HG03175 (cell line): ENCODE measurements around the gene IRAK1.

Experiments
- ATAC-seq: cut with Tn5 transposase; IDR thresholded peaks from one replicate; pipeline ENCODE4 v1.9.1; 2021; ENCODE audit warnings: mild to moderate bottlenecking, moderate library complexity; ENCODE audit not compliant: unreplicated experiment

The IRAK1 gene

GRCh38 chrX:154043003-154043763 is 23.5 kb upstream of the IRAK1 start:
- no peak for ATAC-seq

- no peak for ATAC-seq
These were observed 21.2 kb upstream of the IRAK1 start for GRCh38 chrX:154040863-154041262.

DNA sequence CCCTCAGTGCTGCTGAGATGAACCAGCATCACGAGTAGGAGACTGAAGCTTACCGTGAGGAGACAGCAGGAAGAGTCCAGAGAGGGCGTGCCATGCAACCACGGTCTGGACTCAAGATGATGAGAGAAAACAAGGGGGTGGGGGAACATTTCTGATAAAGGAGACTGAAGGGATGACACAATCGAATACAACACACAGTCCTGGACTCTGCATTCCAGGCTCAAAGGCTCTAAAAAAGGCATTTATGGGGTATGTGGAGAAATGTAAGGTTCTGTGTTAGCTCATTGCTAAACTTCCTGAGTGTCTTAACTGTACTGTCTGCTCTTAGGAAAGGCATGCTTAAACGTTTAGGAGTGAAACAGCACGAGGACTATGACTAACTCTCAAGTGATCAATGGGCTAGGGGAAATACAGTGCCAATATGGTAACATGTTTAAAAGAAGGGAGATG is 20.6 kb upstream of the IRAK1 start:
- ATAC-seq = no peak

- ATAC-seq = no peak
These were observed 19.9 kb upstream of the IRAK1 start for GRCh38 chrX:154039577-154039976.

DNA sequence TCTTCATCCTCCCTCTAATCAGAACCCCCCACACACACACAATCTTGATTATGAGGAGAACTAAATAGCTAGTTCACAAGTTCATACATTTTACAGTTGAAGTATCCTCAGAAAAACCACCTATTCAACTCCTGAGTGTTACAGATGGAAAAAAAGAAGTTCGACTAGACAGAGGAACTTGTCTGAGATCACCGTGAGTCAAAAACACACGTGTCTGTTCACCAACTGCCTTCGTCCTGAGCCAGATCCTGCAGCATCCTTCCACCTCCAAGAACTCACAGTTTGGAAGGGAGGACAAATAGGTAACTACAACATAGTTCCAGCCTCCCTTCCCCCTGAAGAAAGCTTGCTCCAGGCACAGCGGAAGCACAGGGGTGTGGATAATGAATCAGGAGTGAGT is 19.0 kb upstream of the IRAK1 start:
- ATAC-seq = no peak

GRCh38 chrX:154037754-154038153 is 18.1 kb upstream of the IRAK1 start:
- no peak for ATAC-seq

- no peak for ATAC-seq
These were observed 16.8 kb upstream of the IRAK1 start for GRCh38 chrX:154036513-154036912.

GRCh38 chrX:154033848-154034247 is 14.1 kb upstream of the IRAK1 start:
- no peak for ATAC-seq

DNA sequence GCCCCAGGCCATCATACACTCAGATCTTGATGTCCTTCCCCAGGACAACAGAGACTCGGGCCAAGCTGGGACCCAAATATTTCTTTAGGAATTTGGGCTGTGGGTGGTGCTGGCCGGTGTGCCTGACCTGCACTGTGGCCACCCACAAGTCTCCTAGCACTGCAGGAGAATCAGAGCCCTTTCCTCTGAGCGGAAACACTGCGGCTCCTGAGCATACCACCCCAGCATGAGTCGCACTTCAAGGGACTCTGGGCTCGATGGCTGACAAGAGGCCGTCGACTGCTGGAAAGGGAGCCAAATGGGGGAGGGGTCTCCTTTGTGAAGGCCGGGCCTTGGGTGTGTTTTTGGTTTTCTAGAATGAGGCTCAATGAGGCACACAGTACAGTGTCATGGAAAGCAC is 13.0 kb upstream of the IRAK1 start:
- ATAC-seq = no peak

GRCh38 chrX:154032160-154032559 is 12.5 kb upstream of the IRAK1 start:
- ATAC-seq = no peak

- no peak for ATAC-seq
These were observed 11.1 kb upstream of the IRAK1 start for GRCh38 chrX:154030715-154031305.

- ATAC-seq = no peak
These were observed 10.6 kb upstream of the IRAK1 start for GRCh38 chrX:154030266-154030665.

DNA sequence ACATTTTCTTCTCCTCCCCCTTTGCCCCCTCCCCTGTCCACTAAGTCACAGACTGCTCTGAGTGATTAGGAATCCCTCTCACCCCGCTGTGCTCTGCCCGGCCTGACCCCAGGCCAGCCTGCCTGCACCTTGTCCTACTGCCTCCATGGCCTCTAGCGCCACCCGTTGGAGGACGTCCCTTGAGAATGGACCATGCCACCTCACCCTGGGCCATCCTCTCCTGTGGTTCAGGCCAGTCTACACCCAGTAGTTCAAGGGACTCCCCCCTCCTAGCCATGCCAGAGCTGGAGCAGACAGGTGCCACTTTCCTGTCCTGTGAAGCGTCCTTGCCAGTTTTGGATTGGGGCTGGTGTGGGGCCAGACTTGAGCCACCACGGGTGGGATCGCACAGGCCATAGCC is 9.7 kb upstream of the IRAK1 start:
- no peak for ATAC-seq

- ATAC-seq = no peak
These were observed 8.9 kb upstream of the IRAK1 start for GRCh38 chrX:154028502-154029184.

DNA sequence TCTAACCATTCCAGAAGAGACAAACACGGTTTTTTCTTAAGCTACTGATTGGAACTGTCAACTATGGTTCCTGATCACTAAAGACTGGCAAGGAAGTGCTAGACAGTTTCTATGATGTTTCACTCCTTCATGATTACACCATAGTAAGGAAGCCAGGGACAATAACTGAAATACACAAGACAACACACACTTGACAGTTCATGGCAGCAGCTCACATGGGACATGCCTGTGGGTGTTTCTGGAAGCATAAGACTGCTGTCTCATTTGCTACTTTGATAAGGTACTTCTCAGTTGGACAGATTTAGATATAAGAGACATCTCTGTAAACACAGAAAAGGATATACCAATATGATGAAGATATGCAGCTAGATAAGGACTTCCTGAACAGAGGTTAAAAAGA is 8.3 kb upstream of the IRAK1 start:
- no peak for ATAC-seq

DNA sequence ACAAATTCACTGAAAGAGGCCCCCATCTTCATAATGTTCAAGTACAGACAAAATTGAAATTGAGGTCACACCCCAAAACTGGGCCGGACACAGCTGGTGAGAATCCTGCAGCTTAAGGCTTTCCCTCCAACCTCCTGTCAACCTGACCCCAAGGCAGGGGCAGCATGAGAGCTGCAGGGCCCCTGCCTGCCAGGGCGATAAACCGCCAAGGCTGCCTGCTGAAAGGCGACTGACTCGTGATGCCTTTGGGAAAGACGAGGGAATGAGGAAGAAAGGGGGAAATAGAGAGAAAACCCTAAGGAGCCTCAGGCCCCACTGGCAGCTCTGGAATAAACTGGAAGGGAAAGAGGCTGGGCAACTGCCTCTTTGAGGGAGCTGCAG is 7.3 kb upstream of the IRAK1 start:
- no peak for ATAC-seq

DNA sequence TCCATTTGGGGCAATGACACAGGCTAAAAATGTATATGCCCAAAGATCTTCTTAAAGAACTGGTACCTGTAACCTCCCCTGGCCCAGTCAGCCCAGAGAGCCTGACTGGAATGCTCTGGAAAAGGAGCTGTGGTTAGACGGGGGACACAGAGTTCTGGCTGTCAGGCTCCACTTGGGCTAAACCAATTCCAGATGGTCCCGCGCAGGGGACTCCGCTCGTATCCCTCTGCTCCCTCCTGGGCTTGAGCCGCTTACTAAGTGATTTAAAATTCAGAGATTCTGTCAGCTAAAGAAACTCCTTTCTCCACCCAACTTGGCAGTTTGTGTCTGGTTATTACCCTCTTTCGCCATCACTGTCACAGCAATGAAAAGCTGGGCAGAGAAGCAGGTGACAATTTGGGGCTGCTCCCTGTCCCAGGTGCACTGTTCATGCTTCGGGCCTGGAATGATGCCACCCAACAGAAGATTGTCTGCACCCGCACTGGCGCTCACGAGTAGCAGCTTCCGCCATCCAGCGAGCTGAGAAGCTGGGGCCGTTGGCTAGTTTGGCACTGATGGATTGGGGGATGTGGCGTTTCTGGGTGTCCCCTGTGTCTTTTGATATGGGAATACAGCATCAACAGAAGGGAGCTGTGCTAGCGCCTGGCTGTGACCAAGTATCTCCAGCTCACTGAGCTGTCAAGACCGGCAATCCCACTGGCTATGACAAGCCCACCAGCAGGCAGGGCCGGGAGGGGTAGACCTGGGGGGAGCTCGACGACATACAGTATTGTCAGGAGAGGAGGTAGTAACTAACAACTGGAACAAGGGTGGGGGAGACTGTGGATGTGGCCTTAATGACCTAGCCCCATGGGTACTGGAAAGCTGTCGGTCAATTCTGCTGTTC is 6.7 kb upstream of the IRAK1 start:
- no peak for ATAC-seq

GRCh38 chrX:154025230-154025629 is 5.5 kb upstream of the IRAK1 start:
- ATAC-seq = no peak

GRCh38 chrX:154024271-154024670 is 4.6 kb upstream of the IRAK1 start:
- ATAC-seq = no peak

DNA sequence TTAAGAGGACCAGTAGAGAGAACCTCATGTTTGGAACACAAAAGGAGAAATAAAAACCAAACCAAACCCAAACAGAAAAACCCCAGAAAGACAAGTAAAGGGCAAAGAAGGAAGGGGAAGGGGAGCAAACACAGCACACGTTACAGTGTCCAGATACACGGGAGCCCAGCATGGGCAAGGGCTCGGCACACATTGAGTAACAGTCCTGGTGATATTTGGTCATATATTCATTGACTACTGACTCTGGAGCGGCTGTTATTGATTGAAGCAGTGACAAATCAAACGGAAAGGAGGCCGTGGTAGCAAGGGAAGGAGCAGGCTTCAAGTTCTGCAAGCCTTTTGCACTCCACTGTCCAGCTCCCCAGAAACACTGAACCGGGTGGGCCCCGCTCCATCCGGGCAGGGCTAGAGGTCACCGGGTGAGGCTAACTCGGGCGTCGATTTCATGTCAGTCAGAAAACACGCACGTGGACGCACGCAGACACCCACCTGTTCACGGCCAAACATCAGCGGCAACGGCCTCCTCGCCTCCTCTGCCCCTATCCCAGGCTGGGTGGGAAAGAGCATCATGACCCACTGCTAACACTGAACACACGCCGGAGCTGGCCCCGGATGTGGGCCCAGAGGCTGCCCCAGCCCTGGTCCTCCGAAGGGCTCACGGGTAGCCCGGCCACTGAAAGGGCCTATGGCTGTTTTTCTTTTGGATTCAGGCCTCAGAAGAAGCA is 3.7 kb upstream of the IRAK1 start:
- ATAC-seq = no peak

DNA sequence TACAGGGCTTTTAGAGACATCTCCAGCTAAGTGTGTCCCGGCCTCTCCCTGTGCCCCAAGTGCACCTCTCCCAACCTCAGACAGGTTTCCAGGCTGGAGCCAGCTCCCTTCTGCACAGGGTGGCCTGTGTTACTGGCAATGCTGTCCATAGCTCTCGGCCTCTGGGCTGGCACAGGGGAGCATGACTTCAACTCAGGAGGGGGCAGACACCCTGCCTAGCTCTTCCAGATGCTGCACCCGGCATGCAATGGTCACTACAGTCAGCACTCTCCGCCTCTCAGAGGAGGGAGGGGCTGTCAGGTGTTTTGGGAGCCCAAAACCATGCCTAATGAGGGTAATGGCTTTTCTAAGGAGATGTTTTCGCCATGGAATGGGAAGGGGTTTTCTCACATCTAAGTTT is 2.4 kb upstream of the IRAK1 start:
- no peak for ATAC-seq
